ENCODE results near the gene HES3.

The HES3 gene

GRCh38 chr1:6245086-6245868 is 1.3 kb downstream of the HES3 start:
- peak in 37 of 56 donors; percentile 7 to 72 (median 36) for DNase-seq

GRCh38 chr1:6245869-6246496 is 2.0 kb downstream of the HES3 start:
- peak in 1 of 56 donors; percentile 53 for DNase-seq

GRCh38 chr1:6246497-6247467 is 2.8 kb downstream of the HES3 start:
- DNase-seq = peak in 52 of 56 donors; percentile 13 to 84 (median 50)

GRCh38 chr1:6247651-6248050 is 3.7 kb downstream of the HES3 start:
- DNase-seq = no peak

- DNase-seq = no peak
These were observed 4.3 kb downstream of the HES3 start for GRCh38 chr1:6248161-6248776.

- DNase-seq = no peak
These were observed 5.2 kb downstream of the HES3 start for GRCh38 chr1:6248932-6249738.

GRCh38 chr1:6249739-6250689 is 6.0 kb downstream of the HES3 start:
- no peak for DNase-seq

- DNase-seq = no peak
These were observed 7.3 kb downstream of the HES3 start for GRCh38 chr1:6251233-6251632.

- DNase-seq = no peak
These were observed 7.8 kb downstream of the HES3 start for GRCh38 chr1:6251681-6252373.

GRCh38 chr1:6252374-6252710 is 8.4 kb downstream of the HES3 start:
- DNase-seq = no peak

- DNase-seq = no peak
These were observed 9.4 kb downstream of the HES3 start for GRCh38 chr1:6253380-6253779.

GRCh38 chr1:6254691-6255090 is 10.7 kb downstream of the HES3 start:
- DNase-seq = no peak

- no peak for DNase-seq
These were observed 12.7 kb downstream of the HES3 start for GRCh38 chr1:6256645-6257044.

- no peak for DNase-seq
These were observed 13.6 kb downstream of the HES3 start for GRCh38 chr1:6257541-6258069.

- no peak for DNase-seq
These were observed 14.7 kb downstream of the HES3 start for GRCh38 chr1:6258675-6259074.

- peak in 27 of 56 donors; percentile 4 to 70 (median 20) for DNase-seq
These were observed 15.7 kb downstream of the HES3 start for GRCh38 chr1:6259491-6260362.

- DNase-seq = no peak
These were observed 16.5 kb downstream of the HES3 start for GRCh38 chr1:6260433-6260934.
